ENCODE measurements around the gene PHF12. TPM values are rescaled to one million over a fixed set of nuclear protein-coding genes. Genes with fewer than 3 reads are reported as not detected.
A peak's percentile ranks its signal among the peaks of the same experiment; 100 is the strongest.

The PHF12 gene
- total RNA-seq, 1 donor from 2014 or later: 7.1 TPM

- H3K36me3 ChIP-seq (ENCODE audit: control insufficient read depth, insufficient read depth, low read length): no peaks in the 10 kb centered on the region
- TF ChIP-seq CTCF (IDR thresholded peaks at IDR 0.05; ENCODE audit: insufficient read depth, low read length, severe bottlenecking): no peak
- no peak for DNase-seq (ENCODE audit: low read depth)
- FAIRE-seq: no peak
- H3K27me3 ChIP-seq (ENCODE audit: control insufficient read depth, insufficient read depth, low read length): peaks cover 30% of the 10 kb centered on the region
- no peak overlapping the region for H3K4me3 ChIP-seq (ENCODE audit: low read depth, low read length)
Observed at GRCh38 chr17:28973425-28973824, 22.1 kb upstream of the PHF12 start.

DNA sequence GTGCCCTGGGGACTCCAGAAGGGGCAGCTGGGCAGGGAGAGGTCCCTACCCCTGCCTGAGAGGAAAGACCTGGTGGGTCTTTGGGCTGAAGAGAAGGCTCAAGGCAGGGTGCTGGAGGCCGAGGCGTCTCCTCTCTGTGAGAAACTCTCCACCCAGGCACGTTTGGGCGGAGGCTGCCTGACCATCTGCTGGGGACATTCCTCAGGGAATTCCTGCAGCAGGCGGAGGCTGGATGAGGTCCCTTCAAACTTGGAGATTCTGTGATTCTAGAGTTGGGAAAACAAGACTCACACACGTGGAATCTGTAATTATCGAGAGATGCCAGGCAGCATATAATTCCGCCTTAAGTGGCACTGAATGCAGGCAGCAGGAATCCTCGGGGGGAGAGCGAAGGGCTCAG lies 21.1 kb upstream of the PHF12 start:
- Histone ChIP-seq H3K36me3 (ENCODE audit: control insufficient read depth, insufficient read depth, low read length) (no peaks in the 10 kb centered on the region), H3K4me3 (ENCODE audit: low read depth, low read length) (no peak overlapping the region), H3K27me3 (ENCODE audit: control insufficient read depth, insufficient read depth, low read length) (peaks cover 28% of the 10 kb centered on the region)
- no peak for FAIRE-seq
- TF ChIP-seq CTCF (IDR thresholded peaks at IDR 0.05; ENCODE audit: insufficient read depth, low read length, severe bottlenecking): no peak
- DNase-seq (ENCODE audit: low read depth): no peak

DNA sequence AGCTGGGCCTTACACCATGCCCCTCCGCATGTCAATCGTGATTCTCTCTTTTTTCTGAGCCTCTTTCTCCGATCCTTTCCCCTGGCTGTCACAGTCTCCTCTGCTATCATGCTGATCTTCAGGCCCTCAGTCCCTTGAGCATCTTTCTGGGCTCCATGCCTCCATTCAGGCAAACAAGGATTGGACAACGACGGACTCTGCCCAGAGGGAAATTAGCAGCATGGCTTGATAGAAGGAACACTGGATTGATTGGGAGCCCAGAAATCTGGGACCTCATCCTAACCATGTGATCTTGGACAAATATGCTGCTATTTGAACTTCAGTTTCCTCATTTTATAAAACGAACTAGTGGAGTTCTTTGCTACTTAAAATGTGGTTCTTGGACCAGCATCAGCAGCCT lies 19.6 kb upstream of the PHF12 start:
- TF ChIP-seq CTCF (IDR thresholded peaks at IDR 0.05; ENCODE audit: insufficient read depth, low read length, severe bottlenecking): no peak
- no peak for DNase-seq (ENCODE audit: low read depth)
- H3K4me3 ChIP-seq (ENCODE audit: low read depth, low read length): no peak overlapping the region
- H3K27me3 ChIP-seq (ENCODE audit: control insufficient read depth, insufficient read depth, low read length): peaks cover 28% of the 10 kb centered on the region
- no peaks in the 10 kb centered on the region for H3K36me3 ChIP-seq (ENCODE audit: control insufficient read depth, insufficient read depth, low read length)
- no peak for FAIRE-seq

GRCh38 chr17:28969706-28970393 lies 18.5 kb upstream of the PHF12 start:
- H3K4me3 ChIP-seq (ENCODE audit: low read depth, low read length): no peak overlapping the region
- no peak for FAIRE-seq
- DNase-seq (ENCODE audit: low read depth): no peak
- peaks cover 23% of the 10 kb centered on the region for H3K27me3 ChIP-seq (ENCODE audit: control insufficient read depth, insufficient read depth, low read length)
- no peak for TF ChIP-seq CTCF (IDR thresholded peaks at IDR 0.05; ENCODE audit: insufficient read depth, low read length, severe bottlenecking)
- no peaks in the 10 kb centered on the region for H3K36me3 ChIP-seq (ENCODE audit: control insufficient read depth, insufficient read depth, low read length)

GRCh38 chr17:28968914-28969295 lies 17.6 kb upstream of the PHF12 start:
- TF ChIP-seq CTCF (IDR thresholded peaks at IDR 0.05; ENCODE audit: insufficient read depth, low read length, severe bottlenecking): no peak
- H3K36me3 ChIP-seq (ENCODE audit: control insufficient read depth, insufficient read depth, low read length): no peaks in the 10 kb centered on the region
- DNase-seq (ENCODE audit: low read depth) (no peak), FAIRE-seq (peak; percentile 98)
- peaks cover 23% of the 10 kb centered on the region for H3K27me3 ChIP-seq (ENCODE audit: control insufficient read depth, insufficient read depth, low read length)
- H3K4me3 ChIP-seq (ENCODE audit: low read depth, low read length): no peak overlapping the region

Measured in bronchial epithelial cell (primary cell).